ENCODE measurements around the gene NEDD4.
A peak's percentile ranks its signal among the peaks of the same experiment; 100 is the strongest.
"Not testable (repeated sequence)": the region's sequence is repeated elsewhere in the genome, so short reads cannot be mapped to it uniquely, and the experiment has no call there.

The NEDD4 gene

DNA sequence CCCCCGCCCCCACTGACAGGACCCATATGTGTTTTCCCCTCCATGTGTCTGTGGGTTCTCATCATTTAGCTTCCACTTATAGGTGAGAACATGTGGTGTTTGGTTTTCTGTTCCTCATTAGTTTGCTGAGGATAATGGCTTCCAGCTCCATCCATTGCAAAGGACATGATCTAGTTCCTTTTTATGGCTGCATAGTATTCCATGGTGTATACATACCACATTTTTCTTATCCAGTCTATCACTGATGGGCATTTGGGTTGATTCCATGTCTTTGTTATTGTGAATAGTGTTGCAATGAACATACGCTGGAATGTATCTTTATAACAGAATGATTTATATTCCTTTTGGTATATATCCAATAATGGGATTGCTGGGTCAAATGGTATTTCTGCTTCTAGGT, 171.7 kb downstream of the NEDD4 start:
- DNase-seq = not testable (repeated sequence)

DNA sequence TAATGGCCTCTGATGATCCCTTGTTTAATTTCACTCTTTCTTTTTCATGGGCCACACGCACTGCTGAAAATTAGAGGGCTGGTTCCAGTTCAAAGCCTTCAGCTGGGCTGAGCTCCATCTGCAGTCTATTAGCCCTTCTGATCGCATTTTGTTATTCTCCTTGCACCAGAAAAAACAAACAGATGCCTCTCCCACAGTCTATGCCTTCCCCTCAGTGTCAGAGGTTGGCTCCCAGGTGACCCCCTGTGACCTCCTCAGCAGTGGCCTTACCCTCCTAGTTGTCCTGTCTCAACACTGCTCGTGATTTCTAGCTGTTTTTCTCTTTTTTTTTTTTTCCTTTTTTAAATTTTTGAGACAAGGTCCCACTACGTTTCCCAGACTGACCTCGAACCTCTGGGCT, 173.4 kb downstream of the NEDD4 start:
- DNase-seq = no peak

DNA sequence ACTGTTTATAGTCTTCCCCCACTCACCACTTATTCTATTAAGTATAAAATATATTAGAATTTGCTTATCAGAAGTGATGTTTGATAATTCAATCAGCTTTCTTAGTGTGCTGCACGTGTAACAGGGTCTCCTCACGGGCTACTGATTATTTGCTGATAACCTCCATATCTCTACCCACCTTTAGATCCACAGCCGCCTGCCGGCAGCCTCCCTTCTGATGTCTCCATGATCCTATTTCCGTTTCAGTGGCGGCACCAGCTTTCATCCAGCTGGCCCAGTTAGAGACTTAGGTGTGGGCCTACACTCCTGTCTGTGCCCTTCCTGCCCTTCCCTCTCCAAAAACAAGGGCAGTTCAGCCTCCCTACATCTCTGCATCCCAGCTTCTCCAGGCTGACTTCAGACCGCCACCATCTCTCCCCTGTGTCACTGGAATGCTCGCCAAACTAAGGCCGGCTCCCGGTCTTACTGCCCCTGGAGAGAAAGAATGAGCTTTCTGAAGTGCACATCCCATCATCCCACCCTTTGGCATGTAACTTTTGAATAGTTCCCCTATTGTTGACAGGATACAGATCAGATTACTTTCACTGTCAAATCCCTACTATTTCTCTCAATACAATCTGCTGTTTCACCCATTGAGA, 173.9 kb downstream of the NEDD4 start:
- DNase-seq = no peak

DNA sequence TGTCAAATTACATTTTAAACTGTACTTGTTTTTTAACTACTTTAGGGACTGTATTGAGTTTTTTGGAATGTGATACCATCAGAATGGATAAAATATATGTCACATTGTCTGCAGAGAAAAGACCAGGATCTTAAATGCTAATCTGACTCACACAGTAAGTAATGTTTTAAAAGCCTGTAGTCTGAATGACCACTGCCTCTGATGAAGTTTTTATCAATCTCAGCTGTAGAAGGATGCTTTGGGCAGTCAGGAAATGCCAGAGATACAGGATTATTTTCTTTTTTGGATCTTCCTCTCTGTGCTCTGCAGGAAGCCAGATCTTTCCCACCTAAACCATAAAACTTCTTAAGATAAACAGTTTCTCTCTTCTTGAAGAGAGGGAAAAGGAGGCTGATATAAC, 177.4 kb downstream of the NEDD4 start:
- DNase-seq = no peak

DNA sequence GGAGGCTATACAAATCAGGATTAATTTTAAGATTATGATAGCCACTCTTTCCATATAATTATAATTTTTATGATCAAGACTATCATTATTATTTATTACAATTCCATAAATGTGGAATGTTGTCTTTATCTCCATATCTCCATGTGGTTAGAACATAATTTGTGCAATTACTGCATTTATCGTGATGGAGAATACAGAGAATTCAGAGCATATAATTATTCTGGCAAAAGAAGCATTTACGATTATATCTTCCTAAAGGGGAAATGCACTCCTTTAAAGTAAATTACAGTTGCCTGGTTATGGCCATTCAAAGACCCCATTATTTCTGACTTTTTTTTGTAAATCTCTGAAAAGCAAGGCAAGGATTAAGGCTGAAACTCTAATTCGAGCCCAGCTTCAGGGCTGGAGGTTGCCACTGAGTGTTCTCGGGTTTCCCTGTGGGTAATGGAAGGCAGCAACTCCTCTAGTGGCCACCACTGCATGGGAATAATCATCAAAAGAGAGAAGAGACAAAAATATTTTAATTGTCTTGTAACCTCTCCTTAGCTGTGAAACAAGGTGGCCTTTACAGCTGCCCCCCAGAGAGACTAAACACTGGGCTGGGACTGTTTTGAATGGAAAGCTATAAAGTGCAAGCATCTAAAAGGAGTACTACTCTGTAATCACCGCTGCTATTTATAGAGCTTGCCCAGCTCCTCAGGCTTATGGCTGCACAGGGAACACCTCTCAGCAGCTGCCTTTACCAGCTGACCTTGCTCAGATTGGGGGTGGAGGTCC, 190.6 kb downstream of the NEDD4 start:
- no peak for DNase-seq

DNA sequence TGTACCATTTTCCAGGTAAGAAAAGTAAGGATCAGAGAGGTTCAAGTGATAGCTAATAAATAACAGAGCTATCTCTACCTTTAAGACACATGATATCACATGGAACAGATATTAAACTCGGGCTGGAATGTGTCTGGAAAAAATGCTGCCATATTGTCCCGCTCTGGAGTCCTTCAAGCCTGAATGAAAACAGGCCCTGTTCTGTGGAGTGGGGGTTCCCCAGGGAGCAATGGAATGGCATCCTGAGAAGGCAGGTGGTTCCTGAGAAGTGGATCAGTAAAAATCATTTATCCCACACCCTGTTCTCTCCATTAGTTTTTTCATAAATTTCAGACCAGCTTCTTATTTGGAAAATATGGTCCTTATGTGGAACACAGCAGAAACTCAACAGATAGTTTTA, 193.2 kb downstream of the NEDD4 start:
- no peak for DNase-seq

DNA sequence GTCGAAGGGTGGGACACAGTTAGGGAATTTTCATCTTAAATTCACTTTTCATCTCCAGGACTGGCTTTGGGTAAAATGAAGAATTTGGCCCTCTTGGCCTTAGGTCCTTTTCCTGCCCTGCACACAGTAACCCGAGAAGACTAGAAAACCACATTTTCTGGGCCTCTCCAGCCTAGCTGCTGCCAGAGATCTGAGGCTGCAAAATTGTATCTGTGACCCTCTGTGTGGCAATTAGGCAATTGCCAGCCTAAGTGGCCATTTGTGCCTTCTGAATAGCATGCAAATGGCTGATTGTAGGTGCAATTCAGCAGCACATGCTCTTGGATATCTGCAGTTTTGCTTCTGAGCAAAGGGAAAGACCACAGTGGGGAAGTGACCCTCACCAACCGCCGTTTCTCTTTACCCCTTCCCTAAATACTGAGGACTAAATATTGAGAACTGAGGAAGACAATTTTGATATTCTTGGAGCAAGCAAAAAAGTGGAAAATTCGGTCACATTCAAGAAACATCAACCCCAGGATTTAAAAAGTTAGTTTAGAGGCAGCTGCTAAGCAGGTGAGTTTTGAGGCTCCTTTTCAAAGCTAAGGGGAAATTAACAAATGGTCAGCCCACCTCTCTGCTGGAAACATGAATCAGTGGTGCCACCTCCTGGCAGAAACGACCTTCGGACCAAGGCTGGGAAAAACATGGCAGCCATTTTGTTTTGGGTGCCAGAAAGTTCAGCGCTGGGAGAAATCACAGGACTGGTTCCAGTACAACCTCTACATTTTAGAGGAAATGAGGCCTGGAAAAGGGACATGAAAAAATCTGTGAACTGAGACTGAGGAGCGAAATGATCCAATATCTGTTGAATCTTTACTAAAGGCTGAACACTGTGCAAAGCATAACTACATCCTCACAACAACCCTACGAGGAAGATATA, 193.9 kb downstream of the NEDD4 start:
- no peak for DNase-seq

DNA sequence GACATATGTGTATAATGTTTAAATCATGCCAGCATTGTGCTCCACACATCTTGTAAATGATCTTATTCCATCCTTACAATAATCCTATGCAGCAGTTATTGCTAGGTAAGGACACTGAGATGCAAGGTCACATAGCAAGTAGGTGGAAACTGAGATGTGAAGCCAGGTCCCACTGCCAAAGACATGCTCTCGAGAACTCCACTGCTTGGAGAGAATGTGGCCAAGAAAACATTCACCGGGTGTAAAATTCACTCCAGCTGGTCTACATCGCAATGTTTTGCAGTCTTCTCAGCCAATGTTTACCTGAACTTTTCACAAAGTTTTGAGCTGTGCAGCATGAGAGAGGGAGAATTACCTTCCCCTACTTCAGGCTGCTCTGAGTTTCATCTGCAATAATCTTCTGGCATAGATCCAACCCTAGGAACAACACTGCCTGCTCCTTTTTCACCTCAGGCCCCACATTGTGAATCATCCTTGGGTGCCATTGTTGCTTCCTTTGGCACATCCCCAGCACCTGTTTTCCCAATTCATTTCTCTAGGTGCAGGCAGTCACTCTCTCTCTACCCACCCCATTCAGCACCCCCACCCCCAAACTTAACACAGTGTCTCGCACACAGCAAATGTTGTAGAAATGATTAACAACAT, 197.0 kb downstream of the NEDD4 start:
- DNase-seq = no peak

DNA sequence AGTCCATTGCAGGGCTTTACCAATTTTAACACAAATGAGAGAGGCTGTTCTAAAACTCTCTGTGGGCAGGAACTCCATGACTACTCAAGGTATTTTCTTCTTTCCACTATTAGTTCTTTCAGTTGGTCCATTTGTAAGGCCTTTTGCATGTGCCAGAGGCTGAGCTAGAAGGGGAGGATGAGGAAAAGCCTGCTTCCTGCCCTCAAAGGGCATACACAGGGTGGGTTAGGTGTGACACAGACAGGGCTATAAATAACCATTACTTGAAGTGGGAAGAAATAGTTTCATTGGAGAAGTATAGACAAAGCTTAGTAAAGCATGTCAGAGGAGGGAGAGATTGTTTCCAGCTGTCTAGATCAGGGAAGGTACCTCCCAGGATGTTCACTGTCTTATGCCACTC, 198.4 kb downstream of the NEDD4 start:
- no peak for DNase-seq

DNA sequence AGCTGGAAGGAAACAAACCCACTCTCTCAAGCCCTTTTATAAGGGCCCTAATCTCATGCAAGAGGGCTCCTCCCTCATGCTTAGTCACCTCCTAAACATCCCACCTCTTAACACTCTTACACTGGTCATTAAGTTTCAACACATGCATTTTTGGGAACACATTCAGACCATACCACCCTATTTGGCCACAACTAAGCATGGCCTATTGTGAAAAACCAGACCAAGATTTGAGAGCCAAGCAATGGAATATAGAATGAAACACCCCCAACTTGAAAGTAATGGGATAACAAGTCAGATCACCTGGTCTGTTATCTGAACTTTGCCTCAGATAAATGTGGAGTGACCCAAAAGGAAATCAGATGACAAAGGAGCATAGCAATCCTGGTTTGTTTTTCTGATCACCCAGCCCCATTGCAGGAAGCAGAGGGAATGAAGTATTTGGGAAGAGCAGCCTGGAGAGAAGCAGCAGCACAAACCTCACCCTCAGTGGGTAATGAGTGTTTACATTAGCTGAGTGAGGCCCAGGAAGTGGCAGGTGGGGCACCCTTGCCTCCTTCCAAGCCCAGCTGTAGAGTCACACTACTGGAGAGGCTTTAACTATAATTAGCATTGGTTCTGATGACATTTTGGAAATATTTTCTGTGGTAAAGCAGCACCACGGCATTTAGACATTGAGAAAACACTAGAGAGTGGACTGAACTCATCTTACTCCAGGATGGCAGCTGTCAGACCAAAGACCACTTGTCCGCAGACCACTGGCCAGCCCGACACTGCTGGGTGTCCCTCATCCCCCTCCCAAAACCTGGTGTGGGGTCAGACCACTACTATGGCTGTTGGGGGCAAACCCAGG, 201.6 kb downstream of the NEDD4 start:
- peak; percentile 11 for DNase-seq

DNA sequence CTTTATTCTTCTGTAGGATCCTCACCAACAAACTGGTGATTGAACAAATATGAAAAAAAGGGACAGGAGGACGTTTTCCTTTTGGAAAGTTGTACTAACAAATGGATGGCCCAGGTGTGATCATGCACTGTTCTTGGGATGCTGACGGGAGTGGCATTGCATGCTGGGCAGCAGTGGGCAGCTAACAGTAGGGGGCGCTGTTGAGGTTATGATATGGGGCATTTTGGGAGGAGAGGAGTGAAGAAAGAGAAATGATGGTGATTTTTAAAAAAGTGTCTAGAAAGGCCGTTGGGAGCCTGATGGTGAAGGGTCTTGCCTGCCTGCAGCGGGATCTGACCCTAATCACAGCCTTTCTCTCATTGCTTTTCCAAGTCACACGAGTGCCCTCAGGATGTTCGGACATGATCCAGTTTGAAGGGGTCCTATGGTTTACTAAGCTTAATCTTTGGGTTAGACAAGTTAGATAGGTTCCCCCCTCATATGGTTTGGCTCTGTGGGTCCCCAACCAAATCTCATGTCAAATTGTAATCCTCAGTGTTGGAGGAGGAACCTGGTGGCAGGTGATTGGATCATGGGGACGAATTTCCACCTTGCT, 204.2 kb downstream of the NEDD4 start:
- DNase-seq = no peak

DNA sequence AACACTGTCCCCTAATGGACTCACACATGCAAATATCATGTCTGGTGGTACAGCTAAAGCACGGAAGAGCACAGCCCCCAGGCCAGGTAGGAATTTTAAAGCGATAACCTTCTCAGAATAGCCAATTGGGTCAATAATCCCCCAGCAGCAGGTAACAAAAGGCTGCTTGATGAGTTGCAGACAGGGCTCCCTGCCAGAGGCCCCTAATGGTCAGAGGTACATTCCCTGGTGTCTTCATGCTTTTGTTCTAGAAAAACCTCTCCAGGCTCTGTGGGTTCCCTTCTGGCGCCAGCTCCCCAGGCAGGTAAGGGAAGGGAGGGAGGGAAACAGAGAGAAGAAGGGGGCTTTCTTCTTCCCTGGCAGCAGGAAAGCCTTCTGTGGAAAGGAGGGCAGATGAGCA, 207.1 kb downstream of the NEDD4 start:
- DNase-seq = no peak

DNA sequence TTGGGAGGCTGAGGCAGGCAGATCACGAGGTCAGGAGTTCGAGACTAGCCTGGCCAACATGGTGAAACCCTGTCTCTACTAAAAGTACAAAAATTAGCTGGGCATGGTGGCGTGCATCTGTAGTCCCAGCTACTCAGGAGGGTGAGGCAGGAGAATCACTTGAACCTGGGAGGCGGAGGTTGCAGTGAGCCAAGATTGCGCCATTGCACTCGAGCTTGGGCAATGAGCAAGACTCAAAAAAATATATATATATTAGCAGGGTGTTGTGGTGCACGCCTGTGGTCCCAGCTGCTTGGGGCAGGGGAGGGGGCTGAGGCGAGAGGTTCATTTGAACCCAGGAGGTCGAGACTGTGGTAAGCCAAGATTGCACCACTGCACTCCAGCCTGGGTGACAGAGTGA, 207.8 kb downstream of the NEDD4 start:
- DNase-seq = not testable (repeated sequence)

DNA sequence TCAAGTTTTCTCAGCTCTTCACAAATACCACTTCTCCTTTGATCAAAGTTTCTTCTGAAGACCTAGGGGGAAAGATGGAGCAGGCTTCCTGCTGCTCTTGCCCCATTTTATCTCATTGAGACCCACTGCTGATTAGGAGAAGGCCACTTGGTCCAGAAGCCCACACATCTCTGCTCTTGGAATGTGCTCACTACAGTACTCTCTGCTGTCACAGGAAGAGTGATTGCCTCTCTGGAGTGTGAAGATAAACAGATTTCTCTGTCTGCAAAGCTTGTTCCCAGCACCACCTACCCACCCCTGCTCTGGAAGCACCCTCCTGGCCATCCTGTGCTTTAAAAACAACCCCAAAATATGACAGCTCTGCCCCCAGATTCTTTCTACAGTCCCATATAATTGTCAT, 209.1 kb downstream of the NEDD4 start:
- no peak for DNase-seq

DNA sequence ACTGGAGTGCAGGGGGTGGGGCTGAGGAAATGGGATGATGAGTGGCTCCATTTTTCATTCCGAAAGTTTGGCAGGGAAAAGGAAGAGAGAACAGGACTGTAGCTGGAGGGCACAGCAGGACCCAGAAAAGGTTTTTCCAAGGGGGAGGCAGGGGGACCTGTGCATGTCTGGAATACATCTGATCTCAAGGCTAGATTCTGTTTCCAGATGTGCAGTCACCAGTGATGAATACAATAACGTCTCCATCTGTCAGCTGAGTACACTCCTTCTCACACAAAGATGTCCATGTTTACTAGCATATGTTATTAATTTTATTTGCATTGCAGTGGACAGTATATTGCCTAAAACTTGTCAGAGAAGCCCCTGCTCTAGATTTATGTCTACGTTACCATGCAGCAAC, 210.5 kb downstream of the NEDD4 start:
- DNase-seq = no peak

DNA sequence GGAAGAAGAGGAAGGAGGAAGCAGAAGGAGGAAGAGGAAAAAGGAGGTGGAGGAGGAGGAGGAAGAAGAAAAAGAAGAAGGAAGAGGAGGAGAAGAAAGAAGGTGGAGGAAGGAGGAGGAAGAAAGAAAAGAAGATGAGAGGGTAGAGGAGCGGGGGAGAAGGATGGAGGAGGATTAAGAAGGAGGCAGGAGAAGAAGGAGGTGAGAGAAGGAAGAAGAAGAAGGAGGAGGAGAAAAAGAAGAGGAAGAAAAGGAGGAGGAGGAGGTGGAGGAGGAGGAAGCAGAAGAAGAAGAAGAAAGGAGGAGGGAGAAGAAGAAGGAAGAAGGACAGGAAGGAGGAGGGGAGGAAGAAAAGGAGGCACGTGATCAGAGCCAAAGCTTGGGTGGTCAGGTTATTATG, 213.1 kb downstream of the NEDD4 start:
- DNase-seq = no peak

DNA sequence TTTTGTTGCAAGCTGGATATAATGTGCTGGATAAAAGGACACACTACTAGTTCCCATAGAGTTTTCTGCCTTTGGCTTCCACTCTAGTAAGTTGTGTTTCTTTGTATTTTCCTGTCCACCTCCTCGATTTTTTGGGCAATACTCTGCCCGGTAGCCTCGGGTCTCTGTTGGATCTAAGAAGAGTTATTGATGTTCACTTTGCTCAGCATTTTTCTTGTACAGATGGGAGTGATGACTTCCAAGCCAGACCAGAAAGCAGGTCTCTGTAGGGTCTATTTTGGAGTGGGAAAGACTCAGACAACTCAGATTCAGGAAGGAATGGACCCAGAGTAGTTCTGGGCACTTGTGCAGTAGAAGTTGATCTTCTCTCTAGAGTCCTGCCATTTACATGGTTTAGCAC, 214.5 kb downstream of the NEDD4 start:
- no peak for DNase-seq
